CD4-positive, alpha-beta T cell treated with Interleukin-15 for 1 hour (primary cell): ENCODE results near the gene ADCY3.
"Not testable (repeated sequence)": the region's sequence is repeated elsewhere in the genome, so short reads cannot be mapped to it uniquely, and the experiment has no call there.

Experiments
- DNase-seq: peaks from one replicate; pipeline ENCODE4 v3.0.0-alpha.2; 2020

ADCY3 gene

GRCh38 chr2:24805811-24806660 lies 114.0 kb downstream of the ADCY3 start:
- DNase-seq = not testable (repeated sequence)

DNA sequence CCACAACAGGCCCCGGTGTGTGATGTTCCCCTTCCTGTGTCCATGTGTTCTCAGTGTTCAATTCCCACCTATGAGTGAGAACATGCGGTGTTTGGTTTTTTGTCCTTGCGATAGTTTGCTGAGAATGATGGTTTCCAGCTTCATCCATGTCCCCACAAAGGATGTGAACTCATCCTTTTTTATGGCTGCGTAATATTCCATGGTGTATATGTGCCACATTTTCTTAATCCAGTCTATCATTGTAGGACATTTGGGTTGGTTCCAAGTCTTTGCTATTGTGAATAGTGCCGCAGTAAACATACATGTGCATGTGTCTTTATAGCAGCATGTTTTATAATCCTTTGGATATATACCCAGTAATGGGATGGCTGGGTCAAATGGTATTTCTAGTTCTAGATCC lies 119.5 kb downstream of the ADCY3 start:
- DNase-seq = not testable (repeated sequence)

GRCh38 chr2:24797644-24798043 lies 122.4 kb downstream of the ADCY3 start:
- DNase-seq = no peak

GRCh38 chr2:24793761-24794435 lies 126.1 kb downstream of the ADCY3 start:
- DNase-seq = no peak

DNA sequence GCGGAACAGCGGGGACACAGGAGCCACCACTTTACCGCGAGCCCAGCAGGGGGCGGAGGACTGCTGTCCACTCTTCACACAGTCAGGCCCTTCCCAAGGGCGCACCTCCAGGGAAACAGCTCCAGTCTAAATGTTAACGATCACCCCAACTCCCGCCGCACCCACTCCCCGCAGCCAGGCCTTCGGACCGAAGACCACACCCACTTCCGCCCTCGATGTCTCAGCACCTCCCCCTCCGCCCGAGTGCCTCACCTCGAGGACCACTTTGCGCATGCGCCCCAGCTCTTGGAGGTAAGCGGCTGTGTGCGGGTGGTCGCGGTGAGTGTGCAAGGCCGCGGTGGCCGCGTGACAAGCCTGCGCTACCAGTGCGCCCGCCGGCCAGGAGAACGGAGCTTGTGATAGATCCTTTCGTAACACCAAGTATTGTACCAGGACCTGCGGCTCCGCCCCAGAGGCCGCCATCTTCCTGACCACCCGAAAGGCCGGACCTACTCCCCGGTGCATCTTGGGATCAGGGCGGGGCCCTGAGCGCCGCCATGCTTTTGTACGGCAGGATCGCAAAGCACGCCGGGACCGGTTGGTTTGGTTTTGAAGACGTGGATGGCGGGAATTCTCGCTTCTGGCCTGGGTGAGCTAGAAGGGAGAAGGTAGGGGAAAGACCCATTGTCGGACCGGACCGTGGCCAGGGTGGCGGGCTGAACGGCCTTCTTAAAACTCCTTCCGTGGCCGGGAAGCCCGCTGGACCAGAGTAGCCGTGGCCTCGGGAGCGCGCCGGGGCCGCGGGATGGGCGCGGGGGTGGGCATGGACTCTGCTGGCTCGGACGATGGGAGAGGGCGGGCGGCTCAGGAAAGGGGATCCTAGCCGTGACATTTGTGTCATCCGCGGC lies 126.9 kb downstream of the ADCY3 start, which contains the start of the genes CENPO and PTRHD1:
Gene CENPO, plus strand, starts transcription at position 552 of the 887 bp plus-strand sequence. CDS start 495 bp downstream, outside the sequence.
Gene PTRHD1, minus strand, starts transcription at position 518 of the 887 bp plus-strand sequence. Its CDS starts 14 bp downstream, at position 504.
- DNase-seq = peak; percentile 95

DNA sequence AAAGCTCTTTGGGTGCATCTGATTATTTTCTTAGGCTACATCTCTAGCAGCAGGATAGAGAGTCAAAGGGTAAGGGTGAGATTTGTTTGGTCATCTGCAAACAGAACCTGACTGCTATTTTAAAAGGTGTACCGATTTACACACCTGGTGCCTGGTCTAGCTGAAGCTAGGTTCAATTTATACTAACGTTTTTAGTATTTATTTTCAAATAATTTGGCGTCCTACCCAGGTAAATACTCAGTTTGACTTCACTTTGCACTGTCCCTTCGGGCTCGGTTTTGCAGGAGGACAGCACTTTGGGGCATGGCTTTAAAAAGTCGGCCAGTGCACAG lies 127.5 kb downstream of the ADCY3 start:
- DNase-seq = no peak

DNA sequence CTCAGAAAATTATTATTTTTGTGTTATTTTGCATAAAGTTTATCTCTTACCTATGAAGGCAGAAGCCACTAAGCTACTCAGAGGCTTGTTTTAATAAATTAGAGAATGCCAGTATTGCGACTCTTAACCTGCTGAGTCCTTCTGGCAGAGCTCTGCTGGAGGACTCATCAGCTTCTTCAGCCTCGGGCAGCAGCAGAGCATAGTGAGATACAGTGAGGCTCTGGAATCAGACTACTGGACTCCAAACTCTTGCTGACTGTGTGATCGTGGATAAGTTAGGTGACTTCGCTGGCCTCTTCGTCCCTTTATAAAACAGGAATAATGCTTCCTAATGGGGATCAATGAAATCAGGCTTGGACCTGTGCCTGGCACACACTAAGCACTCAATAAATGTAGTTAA lies 128.6 kb downstream of the ADCY3 start:
- no peak for DNase-seq

DNA sequence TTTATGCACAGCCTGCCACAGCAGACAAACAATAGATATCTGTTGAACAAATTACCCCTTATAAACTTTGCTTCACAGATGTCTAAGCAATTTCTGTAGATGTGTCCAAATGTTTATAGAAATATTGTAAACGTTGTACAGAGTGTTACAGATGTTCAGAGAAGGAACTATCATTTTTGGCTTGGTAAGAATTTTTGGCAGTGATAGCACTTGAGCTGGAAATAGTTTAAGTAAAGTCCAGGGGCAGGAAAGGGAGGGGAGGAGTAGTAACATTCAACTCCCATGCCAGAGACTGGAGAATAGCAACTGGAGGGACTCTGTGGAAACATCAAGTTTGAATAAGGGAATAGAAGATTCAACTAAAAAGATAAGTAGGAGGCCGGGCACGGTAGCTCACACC lies 131.2 kb downstream of the ADCY3 start:
- DNase-seq = no peak

DNA sequence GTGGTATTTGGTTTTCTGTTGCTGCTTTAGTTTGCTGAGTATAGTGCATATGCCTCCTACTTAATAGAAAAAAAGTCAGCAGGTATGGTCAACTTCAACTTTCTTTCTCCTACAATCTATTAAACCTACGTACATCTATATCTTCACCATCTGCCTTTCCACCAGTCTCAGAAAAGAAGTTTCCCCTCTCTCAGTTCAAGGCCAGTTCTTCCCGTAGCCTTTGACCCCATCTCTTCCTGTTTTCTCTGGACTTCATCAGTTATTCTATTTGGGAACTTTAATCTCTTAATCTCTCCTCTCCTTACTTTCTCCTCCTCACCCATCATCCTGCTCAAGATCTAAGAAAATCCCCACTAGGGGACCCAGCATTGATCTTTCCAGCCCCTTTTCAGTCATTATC lies 132.5 kb downstream of the ADCY3 start:
- DNase-seq = no peak

GRCh38 chr2:24785671-24786321 lies 134.2 kb downstream of the ADCY3 start:
- DNase-seq = peak; percentile 48

DNA sequence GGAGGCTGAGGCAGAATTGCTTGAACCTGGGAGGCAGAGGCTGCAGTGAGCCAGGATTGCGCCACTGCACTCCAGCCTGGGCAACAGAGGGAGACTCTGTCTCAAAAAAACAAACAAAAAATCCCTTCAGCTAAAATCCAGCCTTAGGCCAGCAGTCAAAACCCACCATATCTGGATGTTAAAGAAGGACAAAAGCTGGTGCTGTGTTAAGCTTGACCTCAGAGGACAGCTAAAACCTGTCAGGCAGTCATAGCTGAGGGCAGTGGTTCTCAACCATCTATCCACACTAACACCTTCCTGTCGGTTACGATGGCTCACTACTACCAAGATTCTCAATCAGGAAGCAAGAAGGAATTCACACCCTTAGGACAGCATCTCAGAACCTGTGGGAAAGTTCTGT lies 136.4 kb downstream of the ADCY3 start:
- no peak for DNase-seq

GRCh38 chr2:24779116-24779515 lies 140.9 kb downstream of the ADCY3 start:
- DNase-seq = no peak

GRCh38 chr2:24774373-24774772 lies 145.7 kb downstream of the ADCY3 start:
- no peak for DNase-seq

DNA sequence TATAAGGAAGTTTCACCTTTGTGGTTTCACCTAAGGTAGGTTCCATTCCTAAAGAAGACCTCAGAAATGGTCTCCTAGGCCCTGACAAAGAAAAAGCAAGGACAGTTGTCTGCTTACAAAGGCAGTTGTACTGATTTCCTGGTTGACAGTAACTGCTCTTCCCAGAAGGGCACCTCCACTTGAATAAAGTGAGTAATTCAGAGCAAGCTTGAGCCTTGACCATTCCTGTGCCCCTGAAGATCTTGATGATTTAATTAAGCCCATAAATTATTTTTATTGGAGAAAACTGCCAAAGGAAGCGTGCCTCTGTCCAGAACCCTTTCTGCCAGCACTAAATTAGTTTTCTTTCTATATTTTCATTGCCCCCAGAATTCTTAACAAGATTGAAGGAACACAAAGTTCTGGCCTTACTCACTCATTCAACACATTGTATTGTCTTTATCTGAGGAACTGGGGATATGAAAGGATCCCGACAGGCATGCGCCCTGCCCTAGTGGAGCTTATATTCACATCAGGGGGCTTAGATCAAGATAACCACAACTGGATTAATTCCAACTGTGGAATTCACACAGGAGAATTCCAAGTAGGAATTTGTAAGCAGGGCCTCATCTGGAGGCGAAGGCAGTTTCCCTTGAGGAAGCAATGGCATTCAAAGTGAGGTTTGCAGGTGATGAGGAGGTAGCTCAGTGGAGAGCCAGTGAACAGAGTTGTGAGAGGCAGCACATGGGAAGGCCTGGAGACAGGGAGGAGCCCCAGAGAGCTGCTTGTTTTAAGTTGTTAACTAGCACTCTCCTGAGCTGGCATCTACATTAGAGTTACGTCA lies 148.1 kb downstream of the ADCY3 start:
- no peak for DNase-seq

- no peak for DNase-seq
These were observed 149.0 kb downstream of the ADCY3 start for GRCh38 chr2:24771061-24771460.
